Thoracic aorta (tissue), 2 donors: ENCODE measurements around the gene STT3B. TPM values are rescaled to one million over a fixed set of nuclear protein-coding genes. Genes with fewer than 3 reads are reported as not detected.

Experiments
- ATAC-seq: fragments of 150-250 bp; one replicate; pipeline ENCODE4 v1.8.0; 2017; ENCODE audit warnings: low read depth; ENCODE audit not compliant: insufficient number of reproducible peaks, low FRiP score
- DNase-seq: peaks from one replicate; pipeline ENCODE4 v3.0.0-alpha.2; 2020; ENCODE audit warnings: low spot score
- H3K27ac ChIP-seq, 2 donors: fragments of 200-600 bp; sonication (generic); 1 replicate in 1 of 2; 2 replicates in 1 of 2; pipeline ENCODE4 v1.5.1; 2016; ENCODE audit warnings: mild to moderate bottlenecking in 2 of 2, moderate library complexity in 2 of 2
- H3K27me3 ChIP-seq: fragments of 200-600 bp; sonication (generic); replicated peaks from 2 replicates; pipeline ENCODE4 v1.6.0; 2016; ENCODE audit warnings: mild to moderate bottlenecking; ENCODE audit not compliant: insufficient read depth
- H3K36me3 ChIP-seq: fragments of 200-600 bp; sonication (generic); one replicate; pipeline ENCODE4 v1.5.1; 2016
- H3K4me1 ChIP-seq, 2 donors: fragments of 200-600 bp; sonication (generic); 1 replicate in 1 of 2; 2 replicates in 1 of 2; pipeline versions ENCODE4 v1.5.1 to v1.6.0; 2016; ENCODE audit warnings: low read depth in 2 of 2, mild to moderate bottlenecking in 1 of 2; ENCODE audit not compliant: control insufficient read depth in 1 of 2
- H3K4me3 ChIP-seq: fragments of 200-600 bp; sonication (generic); 2 replicates; pipeline ENCODE4 v1.5.1; 2016; ENCODE audit warnings: mild to moderate bottlenecking
- H3K9me3 ChIP-seq: fragments of 200-600 bp; sonication (generic); 2 replicates; pipeline ENCODE4 v1.5.1; 2016
- total RNA-seq, 2 donors: library from RNA; depleted of rRNA; stranded (reverse); fragments of >200 nt; gene quantifications; one replicate each; pipeline versions ENCODE4 v1.1.0 to v1.2.3, GENCODE V29; 2016
- TF ChIP-seq, protein P1 (sequence below): fragments of 200-600 bp; sonication (generic); IDR thresholded peaks from one replicate; pipeline ENCODE4 v1.5.1; 2019; ENCODE audit warnings: antibody characterized with exemption

The STT3B gene
- total RNA-seq = 100 to 1,000 TPM in 1 of 2 donors, 10 to 100 TPM in 1; 99.0 to 126 TPM

GRCh38 chr3:31532587-31533168 is at the start of gene STT3B:
Gene STT3B (plus strand): TSS chr3:31532925. CDS start chr3:31532999, 74 bp downstream.
- peak; percentile 41 for ATAC-seq
- TF ChIP-seq, protein P1, sequence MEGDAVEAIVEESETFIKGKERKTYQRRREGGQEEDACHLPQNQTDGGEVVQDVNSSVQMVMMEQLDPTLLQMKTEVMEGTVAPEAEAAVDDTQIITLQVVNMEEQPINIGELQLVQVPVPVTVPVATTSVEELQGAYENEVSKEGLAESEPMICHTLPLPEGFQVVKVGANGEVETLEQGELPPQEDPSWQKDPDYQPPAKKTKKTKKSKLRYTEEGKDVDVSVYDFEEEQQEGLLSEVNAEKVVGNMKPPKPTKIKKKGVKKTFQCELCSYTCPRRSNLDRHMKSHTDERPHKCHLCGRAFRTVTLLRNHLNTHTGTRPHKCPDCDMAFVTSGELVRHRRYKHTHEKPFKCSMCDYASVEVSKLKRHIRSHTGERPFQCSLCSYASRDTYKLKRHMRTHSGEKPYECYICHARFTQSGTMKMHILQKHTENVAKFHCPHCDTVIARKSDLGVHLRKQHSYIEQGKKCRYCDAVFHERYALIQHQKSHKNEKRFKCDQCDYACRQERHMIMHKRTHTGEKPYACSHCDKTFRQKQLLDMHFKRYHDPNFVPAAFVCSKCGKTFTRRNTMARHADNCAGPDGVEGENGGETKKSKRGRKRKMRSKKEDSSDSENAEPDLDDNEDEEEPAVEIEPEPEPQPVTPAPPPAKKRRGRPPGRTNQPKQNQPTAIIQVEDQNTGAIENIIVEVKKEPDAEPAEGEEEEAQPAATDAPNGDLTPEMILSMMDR = no peak
- peak; percentile 31 for DNase-seq

DNA sequence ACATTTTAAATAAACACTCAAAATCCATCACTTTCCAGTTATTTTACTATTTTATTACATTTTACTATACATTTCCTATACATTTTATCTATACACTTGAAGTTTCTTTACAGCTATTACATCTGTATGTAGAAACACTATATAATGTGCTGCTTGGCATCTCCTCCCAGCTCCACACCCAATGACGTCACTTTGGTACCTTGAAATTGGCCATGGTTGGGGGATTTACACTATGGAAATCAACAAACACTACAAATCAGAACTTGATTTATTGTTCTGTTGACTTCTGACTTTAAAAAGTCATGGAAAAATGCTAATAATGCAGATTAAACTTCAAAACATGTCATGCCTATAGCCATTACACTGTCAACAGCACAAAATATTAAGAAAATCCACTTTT is 48.9 kb upstream of the STT3B start:
- no peak for DNase-seq
- ATAC-seq = no peak
- no peaks in the 10 kb centered on the region for H3K27me3 ChIP-seq
- H3K9me3 ChIP-seq = no peaks in the 10 kb centered on the region
- H3K27ac ChIP-seq = no peak overlapping the region
- no peaks in the 10 kb centered on the region for H3K4me1 ChIP-seq
- no peaks in the 10 kb centered on the region for H3K36me3 ChIP-seq
- TF ChIP-seq, protein P1 = no peak
- H3K4me3 ChIP-seq = no peak overlapping the region

More at GRCh38 chr3:31532587-31533168, at the start of gene STT3B:
- no peaks in the 10 kb centered on the region for H3K9me3 ChIP-seq
- H3K36me3 ChIP-seq = no peaks in the 10 kb centered on the region
- H3K27ac ChIP-seq = peak within 1 kb of the TSS; percentile 91
- peak within 1 kb of the TSS; percentile 83 for H3K4me3 ChIP-seq
- no peaks in the 10 kb centered on the region for H3K27me3 ChIP-seq
- H3K4me1 ChIP-seq = peaks cover 26 to 33% of the 10 kb centered on the region in 2 donors

DNA sequence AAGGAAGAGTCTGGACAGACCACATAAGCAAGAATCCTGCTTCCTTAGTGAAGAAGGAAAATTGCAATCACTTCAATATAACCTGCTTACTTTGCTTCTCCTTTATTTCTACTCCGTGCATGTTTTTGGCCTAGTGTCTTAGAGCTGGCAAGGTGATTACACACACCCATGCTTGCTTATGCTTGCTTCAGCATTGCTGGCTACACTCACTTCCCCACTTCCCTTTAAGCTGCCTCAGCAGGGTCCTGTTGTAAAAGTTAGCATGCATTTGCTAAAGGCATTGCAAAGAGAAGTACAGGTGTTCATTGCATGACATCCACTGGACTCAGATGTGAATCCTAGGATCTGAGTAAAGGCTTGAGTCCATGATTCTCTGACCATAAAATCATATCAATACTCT is 47.5 kb upstream of the STT3B start:
- Histone ChIP-seq H3K9me3 (peaks cover 1% of the 10 kb centered on the region), H3K4me3 (no peak overlapping the region), H3K27me3 (no peaks in the 10 kb centered on the region), H3K36me3 (no peaks in the 10 kb centered on the region), H3K27ac (no peak overlapping the region), H3K4me1 (no peaks in the 10 kb centered on the region)
- no peak for ATAC-seq
- TF ChIP-seq, protein P1 = no peak
- no peak for DNase-seq

GRCh38 chr3:31486865-31487533 is 45.7 kb upstream of the STT3B start:
- Histone ChIP-seq H3K27ac (no peak overlapping the region), H3K27me3 (no peaks in the 10 kb centered on the region), H3K36me3 (no peaks in the 10 kb centered on the region), H3K4me1 (no peaks in the 10 kb centered on the region), H3K9me3 (peaks cover 7% of the 10 kb centered on the region), H3K4me3 (no peak overlapping the region)
- ATAC-seq (no peak), DNase-seq (no peak)
- TF ChIP-seq, protein P1 = no peak

DNA sequence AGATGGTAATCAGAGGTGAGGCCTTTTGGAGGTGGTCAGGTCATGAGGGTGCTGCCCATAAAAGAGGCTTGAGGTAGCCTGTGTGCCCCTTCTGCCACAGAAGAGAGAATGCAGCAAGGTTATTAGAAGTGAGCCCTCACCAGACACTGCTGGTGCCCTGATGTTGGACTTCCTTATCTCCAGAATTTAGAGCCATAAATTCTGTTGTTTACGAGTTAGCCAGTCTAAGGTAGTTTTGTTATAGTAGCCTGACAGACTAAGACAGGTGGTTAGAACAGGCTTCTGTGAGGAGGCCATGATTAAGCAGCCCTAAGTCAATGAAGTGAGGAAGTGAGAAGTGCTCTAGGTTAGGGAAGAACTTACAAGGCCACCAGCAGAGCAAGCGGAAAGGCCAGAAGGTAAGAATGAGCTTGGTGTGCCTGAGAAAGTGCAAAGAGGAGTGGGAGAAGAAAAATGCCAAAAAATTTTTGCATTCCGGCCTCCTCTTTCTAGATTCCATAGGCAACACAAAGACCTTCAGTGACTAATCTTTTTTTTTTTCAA is 44.2 kb upstream of the STT3B start:
- Histone ChIP-seq H3K27me3 (no peaks in the 10 kb centered on the region), H3K27ac (no peak overlapping the region), H3K36me3 (no peaks in the 10 kb centered on the region), H3K9me3 (peaks cover 7% of the 10 kb centered on the region), H3K4me3 (no peak overlapping the region), H3K4me1 (no peaks in the 10 kb centered on the region)
- ATAC-seq = no peak
- no peak for DNase-seq
- TF ChIP-seq, protein P1 = no peak
